HG03139 (cell line): ENCODE results near the gene ICA1.
"Not testable (repeated sequence)": the region's sequence is repeated elsewhere in the genome, so short reads cannot be mapped to it uniquely, and the experiment has no call there.

Experiments
- ATAC-seq: cut with Tn5 transposase; IDR thresholded peaks from one replicate; pipeline ENCODE4 v1.9.1; 2021; ENCODE audit not compliant: unreplicated experiment

ICA1 gene

DNA sequence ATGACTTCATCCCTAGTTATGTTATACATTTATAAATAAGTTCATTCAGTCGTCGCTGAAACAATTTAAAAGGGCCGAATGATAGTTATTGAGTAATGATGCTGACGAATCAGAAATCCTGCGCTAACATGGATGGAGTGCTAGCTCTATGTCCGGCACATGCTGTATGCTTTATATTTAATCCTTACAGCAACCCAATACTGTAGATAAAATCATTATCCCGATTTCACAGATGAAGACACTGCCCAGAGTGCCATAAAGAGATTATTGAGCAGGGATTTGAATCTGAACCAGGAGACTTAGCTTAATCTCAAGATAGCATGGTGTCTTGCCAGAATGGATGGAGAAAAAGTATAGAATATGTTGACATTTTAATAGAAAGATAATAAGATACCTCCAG, 1.1 kb upstream of the ICA1 start:
- no peak for ATAC-seq

DNA sequence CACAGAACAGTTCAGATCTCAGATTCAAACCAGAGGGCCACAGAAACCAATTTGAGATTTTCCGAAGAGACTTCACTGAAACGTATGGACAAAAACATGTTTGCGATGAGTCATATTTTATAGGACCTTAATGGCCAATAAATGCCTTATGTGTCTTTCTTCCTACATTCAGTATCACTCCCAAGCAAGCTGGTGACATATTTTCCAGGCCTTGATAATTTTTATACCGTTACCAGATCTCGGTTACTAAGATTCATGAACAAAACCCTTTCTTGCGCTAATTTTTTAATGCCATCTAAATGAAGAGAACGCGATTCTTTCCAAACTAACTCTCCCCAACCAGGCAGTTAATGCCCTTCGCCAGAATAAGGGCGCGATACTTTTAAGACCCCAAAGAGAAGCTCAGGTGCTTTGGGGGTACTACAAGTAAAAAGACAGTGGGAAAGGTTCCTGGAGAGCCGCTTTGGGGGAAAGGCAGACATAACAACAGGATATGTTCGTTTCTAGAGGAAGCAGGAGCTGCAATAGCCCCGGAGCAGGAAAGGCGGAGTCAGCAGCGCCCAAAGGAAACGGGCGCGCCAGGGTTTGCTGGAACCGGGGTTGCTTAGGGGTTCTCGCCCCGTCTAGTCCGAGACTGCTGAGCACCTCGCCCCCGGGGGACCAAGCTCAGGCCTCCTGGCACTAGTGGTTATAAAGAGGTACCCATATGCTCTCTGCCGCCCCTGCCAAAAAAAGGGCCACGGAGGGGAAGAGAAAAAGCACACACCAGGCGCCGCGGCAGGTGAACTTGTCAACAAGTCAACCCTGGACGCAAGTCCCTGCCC, 884 bp downstream of the ICA1 start:
- no peak for ATAC-seq

DNA sequence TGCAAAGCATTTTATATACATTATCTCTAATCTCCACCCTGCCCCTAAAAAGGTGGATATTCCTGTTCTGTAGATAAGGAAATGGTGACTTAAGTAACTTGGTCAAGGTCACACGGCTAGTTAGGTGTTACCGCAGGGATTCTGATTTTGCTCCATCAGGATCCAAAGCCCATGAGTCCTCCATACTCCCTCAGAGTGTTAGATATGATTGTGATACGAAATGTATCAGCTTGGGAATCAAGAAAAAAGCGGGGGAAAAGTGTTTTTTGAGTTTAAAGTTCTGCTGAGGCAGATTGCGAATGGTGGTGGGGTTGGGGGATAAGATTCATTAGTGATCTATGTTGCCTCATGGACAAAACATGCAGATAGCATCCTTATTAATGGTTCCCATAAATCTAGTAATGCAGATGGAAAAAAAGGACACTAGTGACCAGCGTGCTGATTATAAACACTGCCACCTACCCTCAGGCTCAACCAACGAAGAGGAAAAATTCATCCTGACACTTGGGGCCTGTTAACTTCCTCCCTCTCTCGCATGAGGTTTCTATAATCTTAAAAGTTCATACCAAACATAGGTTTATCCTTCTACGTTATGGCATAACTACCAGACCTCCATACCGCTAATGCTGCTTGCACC, 2.3 kb downstream of the ICA1 start:
- ATAC-seq = no peak

DNA sequence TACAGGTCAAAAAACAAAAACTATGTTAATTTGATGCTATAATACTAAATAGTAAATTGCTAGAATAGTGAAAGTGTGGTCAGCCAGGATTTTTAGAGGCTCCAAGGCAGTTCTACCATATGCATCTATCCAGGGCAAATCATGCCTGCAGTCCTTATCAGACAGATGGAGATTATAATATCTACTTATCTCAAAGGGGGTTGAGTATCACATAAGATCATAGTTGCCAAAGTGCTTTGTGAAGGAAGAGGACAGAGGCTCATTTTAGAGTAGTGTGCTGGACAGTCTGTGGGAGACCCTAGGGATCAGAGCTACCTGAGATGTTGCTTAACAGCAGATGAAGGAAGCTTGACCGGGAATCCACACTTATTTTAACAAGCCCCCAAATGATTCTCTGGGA, 3.2 kb downstream of the ICA1 start:
- ATAC-seq = no peak

DNA sequence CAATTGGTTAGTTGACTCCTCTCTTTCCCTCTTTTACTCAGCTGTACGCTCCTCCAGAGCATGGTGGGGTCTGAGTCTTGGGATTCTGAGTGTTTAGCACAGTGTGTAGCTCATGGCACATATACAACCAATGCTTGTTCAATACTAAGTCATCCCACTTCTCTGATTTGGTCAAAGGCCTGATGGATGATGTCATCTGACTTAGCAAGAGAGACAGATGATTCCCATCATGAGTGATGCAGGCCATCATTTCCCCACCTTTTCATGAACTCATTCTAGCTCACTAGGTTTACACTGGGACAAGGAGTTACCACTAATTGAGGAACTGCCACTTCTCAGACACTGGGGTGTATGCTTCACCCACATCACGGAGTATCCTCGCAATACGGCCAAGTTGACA, 3.8 kb downstream of the ICA1 start:
- no peak for ATAC-seq

DNA sequence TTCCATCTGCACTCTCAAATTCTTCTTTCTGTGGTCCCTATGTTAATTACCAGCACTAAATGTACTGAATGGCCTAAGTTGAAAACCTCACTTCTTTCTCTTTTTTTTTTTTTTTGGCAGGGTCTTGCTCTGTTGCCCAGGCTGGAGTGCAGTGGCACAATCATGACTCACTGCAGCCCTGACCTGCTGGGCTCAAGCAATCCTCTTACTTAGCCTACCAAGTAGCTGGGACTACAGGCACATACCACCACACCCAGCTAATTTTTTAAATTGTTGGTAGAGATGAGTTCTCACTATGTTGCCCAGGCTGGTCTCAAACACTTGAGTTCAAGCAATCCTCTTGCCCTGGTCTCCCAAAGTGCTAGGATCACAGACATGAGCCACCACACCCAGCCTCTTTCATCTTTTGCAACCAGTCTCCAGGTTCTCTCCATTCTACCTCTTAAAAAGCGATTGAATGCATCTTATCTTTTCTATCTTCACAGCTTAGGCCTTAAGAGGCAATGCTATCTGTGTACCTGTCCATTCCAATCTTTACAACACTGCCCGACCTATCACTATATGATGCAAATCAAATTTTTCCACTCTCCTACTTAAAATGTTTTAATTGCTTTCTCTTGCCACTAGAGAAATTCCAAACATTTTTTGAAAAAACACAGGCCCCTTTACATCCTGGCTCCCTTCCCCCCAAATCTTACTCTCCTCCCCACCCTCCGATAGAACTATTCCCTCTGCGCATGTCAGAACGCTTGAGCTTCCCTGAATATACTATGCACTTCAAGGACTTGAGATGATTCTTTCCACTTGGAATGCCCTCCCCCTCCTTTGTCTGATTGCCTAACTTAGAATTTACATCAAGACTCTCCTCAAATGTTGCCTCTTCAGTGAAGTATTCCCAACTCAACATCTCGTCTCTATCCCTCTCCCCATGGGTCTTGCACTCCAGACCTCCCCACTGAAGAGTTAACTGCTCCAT, 6.0 kb downstream of the ICA1 start:
- no peak for ATAC-seq

DNA sequence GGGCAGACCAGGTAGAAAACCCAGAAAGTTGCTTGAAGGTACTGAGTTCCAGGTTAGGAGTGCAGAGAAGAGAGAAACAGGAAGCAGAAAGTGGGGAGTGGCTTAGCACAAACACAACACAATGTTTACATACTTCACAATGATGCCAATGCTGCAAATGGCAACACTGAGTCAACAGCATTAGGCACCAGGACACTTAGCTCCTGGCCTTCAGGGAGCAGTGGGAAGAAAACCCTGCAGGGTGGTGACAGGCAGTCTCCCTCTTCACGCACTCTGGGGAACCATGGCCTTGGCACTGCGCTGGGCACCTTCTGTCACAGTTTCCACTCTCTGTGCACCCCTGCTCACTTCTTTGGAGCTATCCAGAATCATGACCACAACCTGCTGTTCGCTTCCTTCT, 7.3 kb downstream of the ICA1 start:
- no peak for ATAC-seq

DNA sequence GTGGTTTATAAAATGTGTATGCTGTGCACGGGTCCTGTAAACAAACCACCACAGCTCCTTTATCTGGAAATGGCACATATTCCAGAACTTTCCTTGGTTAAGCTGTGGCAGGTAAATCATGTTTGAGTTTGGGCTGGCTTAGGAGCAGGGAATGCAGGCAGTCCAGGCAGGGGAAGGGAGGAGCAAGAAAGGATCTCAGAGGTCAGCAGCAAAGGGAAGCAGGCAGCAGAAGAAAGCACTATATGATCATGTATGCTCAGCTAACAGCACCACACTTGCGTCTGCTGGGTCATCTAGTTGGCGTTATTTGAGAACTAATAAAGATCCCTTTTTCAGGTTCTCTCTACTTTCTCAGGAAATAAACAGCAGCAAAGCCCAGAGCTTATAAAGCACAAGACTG, 7.8 kb downstream of the ICA1 start:
- no peak for ATAC-seq

DNA sequence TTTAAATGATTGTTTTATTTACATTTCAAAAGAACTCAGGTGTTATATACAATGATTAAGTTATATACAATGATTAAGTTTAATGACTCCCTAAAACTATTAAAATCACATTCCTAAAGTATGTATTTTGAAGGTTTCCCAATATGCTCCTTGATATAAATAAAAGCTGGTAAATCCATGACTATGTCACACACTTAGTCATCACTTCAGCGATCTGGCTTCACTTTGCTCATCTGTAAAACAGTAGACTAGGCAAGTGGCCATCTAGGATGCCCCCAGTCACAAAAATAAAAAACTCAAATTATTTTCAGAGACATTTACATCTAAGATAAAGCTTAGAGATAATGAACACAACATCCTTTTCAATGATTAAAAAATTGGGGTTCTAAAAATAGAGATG, 10.8 kb downstream of the ICA1 start:
- no peak for ATAC-seq

DNA sequence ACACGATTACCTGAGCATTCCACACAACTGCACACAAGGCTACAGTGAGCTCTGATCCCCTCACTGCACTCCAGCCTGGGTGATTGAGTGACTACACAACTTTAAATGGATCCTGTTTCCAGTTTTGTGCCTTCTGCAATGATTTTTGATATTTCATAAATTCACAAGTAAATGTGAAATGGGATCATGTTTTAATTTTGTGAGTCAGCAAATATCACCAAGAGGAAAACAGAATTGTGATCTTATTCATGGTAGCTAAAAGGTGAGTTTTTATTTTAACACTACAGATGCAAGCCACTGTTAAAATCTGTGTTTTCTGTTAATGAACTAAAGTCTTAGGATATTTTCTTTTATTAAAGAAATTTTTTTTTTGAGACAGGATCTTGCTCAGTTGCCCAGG, 11.4 kb downstream of the ICA1 start:
- no peak for ATAC-seq

DNA sequence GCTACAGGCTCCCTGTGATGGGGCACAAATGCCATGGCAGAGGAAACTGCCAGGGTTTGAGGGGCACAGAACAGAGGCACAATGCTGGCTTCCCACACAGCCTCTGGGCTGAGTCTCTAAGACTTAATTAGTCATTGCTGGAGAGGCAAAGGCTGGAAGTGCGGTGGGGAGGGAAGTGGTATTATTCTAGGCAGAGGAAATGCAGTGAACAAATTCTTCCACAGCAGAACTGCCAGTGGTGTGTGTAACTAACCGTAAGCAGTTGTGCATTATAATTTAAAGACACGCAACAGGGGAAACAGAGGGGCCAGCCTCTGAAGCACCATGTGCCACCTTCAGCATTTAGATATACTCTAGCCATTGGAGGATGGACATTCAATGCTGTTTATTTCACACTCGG, 12.8 kb downstream of the ICA1 start:
- ATAC-seq = no peak

DNA sequence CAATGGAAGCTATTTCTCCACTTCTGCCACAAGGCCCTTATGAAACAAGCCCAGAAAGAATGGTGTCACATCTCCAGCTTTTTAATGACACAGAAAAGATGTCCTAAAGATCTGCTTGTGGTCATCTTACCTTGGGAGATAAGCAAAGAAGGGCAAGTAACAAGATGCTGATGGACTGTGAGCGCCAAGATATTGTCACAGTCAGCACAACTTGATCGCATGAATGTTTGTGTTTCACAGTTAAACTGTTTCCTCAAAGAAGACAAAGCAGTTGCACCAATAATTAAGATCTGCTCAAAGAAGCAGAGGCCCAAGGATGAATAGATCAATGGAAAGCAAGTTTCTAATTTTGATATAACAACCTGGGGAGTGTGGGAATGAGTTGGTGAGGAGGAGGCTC, 15.9 kb downstream of the ICA1 start:
- ATAC-seq = no peak

DNA sequence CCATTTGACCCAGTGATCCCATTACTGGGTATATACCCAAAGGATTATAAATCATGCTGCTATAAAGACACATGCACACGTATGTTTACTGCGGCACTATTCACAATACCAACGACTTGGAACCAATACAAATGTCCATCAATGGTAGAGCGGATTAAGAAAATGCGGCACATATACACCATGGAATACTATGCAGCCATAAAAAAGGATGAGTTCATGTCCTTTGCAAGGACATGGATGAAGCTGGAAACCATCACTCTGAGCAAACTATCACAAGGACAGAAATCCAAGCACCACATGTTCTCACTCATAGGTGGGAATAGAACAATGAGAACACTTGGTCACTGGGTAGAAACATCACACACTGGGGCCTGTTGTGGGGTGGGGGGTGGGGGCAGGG, 16.9 kb downstream of the ICA1 start:
- ATAC-seq = not testable (repeated sequence)

DNA sequence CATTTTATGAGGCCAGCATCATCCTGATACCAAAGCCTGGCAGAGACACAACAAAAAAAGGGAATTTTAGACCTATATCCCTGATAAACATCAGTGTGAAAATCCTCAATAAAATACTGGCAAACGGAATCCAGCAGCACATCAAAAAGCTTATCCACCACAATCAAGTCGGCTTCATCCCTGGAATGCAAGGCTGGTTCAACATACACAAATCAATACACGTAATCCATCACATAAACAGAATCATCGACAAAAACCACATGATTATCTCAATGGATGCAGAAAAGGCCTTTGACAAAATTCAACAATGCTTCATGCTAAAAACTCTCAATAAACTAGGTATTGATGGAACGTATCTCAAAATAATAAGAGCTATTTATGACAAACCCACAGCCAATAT, 18.9 kb downstream of the ICA1 start:
- ATAC-seq = not testable (repeated sequence)

DNA sequence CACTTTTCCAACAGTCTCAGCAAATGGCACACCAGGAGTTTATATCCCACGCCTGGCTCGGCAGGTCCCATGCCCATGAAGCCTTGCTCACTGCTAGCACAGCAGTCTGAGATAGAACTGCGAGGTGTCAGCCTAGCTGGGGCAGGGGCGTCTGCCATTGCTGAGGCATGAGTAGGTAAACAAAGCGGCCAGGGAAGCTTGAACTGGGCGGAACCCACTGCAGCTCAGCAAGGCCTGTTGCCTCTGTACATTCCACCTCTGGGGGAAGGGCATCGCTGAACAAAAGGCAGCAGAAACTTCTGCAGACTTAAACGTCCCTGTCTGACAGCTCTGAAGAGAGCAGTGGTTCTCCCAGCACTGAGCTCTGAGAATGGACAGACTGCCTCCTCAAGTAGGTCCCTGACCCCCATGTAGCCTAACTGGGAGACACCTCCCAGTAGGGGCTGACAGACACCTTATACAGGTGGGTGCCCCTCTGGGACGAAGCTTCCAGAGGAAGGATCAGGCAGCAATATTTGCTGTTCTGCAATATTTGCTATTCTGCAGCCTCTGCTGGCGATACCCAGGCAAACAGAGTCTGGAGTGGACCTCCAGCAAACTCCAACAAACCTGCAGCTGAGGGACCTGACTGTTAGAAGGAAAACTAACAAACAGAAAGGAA, 22.1 kb downstream of the ICA1 start:
- ATAC-seq = not testable (repeated sequence)

DNA sequence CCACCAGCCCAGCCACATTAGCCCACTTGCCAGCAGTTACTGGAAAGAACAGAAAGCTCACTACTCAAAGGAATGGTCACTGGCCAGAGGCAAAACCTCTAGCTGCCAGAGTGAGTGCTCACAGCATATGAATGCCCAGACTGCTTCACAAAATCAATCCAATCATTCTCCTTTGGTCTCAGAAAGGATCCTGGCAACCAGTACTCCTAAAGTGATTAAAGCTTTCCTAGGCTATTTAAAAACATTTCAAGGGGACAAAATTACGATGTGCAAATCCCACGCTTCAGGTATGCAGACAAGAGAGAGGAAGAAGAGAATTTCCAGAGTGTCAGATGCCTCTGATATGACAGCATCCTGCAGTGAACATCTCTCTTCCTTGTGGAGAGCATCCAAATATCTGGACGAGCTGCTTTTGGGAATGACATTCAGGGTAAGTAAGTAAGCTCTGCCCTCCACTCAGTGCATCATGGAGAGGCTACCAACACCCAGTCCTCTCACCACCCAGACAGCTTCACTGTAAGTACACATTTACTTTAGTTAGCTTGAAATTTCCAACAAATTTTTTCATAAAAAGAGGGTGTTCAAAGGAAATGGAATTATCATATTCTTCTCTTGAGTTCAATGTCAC, 25.1 kb downstream of the ICA1 start:
- ATAC-seq = no peak

DNA sequence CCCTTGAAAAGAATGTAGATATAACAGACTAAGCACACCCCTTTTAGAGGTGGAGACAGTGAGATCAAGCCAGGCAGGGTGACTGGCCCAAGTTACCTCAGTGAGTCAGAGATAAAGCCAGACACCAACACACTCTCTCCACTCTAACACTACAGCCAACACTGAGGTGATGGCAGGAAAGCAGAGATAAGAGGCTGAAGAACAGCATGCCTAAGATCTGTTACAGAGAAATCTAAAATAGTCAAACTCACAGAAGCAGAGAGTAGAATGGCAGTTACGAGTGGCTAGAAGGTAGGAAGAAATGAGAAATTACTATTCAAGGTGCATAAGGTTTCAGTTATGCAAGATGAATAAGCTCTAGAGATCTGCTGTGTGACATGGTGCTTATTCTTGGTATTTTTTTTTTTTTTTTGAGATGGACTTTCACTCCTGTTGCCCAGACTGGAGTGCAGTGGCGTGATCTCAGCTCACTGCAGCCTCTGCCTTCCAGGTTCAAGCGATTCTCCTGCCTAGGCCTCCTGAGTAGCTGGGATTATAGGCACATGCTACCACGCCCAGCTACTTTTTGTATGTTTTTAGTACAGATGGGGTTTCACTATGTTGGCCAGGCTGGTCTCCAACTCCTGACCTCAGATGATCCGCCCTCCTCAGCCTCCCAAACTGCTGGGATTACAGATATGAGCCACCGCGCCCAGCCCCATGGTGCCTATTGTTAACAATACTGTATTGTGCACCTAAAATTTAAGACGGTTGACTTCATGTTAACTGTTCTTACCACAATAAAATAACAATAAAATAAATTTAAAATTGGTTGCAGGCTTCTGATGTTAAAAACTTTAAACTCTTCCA, 28.7 kb downstream of the ICA1 start:
- ATAC-seq = no peak

DNA sequence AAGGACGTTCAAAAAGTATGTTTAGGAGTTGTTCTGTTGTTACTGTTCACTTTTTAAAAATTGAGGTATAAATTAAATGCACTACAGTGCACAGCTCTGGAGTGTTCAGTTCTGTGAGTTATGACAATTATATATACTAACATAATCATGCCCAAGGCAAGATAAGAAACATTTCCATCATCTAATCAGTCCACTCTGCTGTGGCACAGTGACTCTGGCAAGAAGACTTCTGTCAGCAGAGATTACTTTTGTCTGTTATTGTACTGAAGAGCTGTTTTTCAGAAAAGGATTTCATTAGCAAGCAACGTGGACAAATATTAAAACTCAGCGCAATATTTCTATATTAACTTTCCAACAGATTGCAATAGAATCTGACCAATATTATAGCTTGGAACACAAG, 32.0 kb downstream of the ICA1 start:
- no peak for ATAC-seq

DNA sequence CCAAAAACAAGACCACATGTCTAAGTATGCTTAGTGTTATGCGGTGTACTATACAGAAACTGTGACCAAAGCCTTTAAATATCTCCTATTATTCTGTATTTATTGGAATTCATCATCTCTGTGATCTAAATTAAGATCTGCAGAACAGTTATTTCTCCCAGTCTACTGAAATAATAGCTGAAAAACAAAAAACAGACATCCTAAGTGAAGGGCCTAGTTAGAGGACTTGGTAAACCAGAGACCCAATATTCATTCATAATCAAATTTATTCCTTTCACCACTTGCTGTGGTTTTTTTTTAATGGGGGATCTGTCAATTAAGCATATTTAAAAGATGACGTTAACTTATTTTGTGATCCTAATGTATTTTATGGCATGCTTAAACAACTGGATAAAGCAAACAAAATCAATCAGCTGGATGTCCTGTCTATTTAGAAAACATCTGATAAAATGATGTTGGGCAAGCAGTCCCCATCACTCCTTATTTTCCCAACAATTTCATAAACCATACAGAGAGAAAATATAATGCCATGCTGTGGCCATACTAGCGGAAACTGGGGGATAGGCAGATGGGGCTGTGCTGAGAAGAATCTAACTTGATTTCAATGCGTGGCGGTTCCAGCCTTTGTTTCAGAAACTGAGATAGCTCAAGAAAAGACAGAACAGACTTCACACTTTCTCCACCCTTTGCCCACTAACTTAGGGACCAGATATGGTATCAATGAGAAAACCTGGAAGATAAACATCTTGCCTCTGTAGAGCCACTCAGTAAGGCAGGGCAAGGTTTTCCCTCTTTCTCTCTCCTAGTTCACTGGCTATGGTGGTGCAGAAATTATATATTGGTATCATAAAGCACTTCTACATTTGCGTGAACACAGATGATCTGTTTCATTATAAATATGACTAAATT, 32.9 kb downstream of the ICA1 start:
- ATAC-seq = no peak
